ENCODE data around the gene ASCL5.

Gene ASCL5

DNA sequence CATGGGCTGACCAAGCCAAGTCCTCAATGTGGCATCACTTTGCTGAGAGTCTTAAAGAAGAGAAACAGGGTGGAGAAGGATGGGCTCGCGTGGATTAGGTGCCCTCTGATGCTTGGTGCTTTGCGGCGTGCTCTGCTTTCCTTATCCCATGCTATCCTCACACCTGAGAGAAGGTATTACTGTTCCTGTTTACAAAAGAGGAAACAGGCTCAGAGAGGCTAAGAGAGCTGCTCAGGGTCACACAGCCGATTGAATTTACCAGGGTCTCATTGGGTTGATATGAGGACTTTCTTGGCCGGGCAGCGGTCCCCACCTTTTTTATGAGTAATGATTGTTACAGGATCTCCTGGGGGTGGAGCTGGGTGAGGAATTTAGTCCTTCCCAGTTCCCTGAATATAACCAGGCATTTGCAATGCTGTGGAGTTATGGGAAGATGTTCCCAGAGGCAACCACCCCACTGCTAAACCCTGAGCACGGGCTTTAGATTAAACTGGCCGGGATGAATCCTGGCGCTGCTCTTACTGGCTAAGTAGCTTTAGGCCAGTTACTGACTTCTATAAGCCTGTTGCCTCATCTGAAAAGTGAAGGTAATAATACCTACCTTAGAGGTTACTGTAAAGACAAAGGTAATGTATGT, 4.5 kb downstream of the ASCL5 start:
- no peaks in the 10 kb centered on the region for H3K36me3 ChIP-seq
- no peaks in the 10 kb centered on the region for H3K9me3 ChIP-seq (replicated peaks in 1 of 11)
- no peaks in the 10 kb centered on the region for H3K27me3 ChIP-seq
- H3K27ac ChIP-seq: peak overlapping the region in 3 of 11 experiments; percentile 34 to 64 (median 57); a peak in 4 of 22 replicates
- H3K9ac ChIP-seq: peak overlapping the region in 2 of 11 experiments; percentile 34 to 45; a peak in 2 of 22 replicates
- H4K20me1 ChIP-seq: no peaks in the 10 kb centered on the region
- peaks cover 17 to 90% (median 76%) of the 10 kb centered on the region in 10 experiments for H3K4me1 ChIP-seq
- H3K4me2 ChIP-seq: peak overlapping the region in 8 of 11 experiments; percentile 18 to 84 (median 61); a peak in 14 of 22 replicates
- no peak overlapping the region for H3K4me3 ChIP-seq
- TF ChIP-seq Cebpa-rat (IDR thresholded peaks at IDR 0.05): no peak

DNA sequence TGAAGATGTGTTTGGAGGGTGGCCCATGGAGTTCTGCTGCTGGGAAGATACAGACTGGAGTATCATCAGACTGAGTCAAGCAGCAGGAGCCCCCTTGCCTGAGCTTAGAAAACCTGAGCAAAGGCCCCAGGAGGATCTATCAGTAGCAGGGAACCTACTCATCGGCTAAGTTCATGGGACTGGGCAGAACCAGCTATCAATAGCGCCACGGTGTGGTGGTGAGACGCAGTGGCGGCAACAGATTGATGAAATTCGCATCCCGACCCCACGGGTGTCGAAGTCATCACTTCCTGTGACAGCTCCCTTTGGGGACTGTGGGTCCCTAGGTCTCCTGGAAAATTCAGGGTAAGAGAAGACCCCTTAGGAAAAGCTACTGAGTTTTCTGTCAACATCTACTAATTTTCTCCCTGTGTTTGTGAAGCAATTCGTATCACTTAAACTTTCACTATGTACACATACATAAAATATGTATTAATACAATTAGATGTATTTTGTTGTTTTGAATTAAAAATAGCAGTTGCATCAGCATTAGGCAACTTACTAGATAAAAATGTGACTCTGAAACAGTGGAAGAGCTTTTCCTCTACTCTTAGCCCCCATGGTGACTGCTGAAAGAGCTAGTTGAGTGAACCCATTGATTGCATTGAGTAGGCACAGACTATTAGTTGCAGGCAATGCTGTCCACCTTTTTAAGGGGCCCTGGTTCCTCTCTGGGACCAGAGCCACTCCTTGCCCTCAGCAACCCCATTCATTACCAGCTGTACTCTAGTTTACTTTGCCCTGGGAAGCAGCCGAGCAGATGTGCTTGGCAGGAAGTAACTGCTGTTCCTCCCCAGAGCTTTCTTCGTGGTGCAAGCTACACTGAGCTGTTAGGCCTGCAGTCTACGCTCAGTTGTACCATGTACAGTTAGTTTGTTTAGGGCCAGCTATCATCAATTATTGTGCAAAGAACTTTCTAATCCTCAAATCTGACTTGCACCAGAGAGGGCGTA, 7.5 kb downstream of the ASCL5 start:
- Histone ChIP-seq H3K4me2 (peak overlapping the region; percentile 36 to 84 (median 70)), H4K20me1 (no peaks in the 10 kb centered on the region), H3K9ac (peak overlapping the region in 4 of 11 experiments; percentile 53 to 76 (median 70); a peak in 7 of 22 replicates), H3K4me3 (no peak overlapping the region), H3K4me1 (peaks cover 11 to 78% (median 55%) of the 10 kb centered on the region in 10 experiments), H3K9me3 (replicated peaks in 1 of 11) (no peaks in the 10 kb centered on the region), H3K27me3 (peaks cover 0 to 7% (median 0%) of the 10 kb centered on the region in 11 experiments; a peak in 3 of 22 replicates), H3K36me3 (no peaks in the 10 kb centered on the region), H3K27ac (peak overlapping the region in 8 of 11 experiments; percentile 15 to 85 (median 65); a peak in 15 of 22 replicates)
- TF ChIP-seq Cebpa-rat (IDR thresholded peaks at IDR 0.05): peak in 3 of 11 experiments; percentile 14 to 80 (median 33); a peak in 3 of 22 replicates

DNA sequence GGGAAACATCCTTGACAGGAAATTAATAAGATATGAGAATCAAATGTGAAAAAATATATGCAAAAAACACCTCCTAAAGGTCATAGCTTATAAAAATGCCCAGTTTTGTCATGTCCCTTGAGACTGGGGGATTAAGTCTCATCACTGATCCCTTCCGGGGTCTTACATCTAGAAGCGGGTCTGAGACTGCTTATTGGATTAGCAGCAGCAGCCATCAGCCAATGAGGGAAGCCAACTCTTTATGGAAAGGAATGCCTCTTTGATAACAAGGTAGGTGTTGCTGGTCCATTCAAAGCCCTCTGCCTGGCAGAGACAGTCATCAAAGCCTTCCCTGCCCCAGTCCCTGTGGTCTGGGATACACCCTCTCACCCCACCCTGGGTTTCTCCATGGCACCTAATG, 10.9 kb downstream of the ASCL5 start:
- TF ChIP-seq Cebpa-rat (IDR thresholded peaks at IDR 0.05): no peak

DNA sequence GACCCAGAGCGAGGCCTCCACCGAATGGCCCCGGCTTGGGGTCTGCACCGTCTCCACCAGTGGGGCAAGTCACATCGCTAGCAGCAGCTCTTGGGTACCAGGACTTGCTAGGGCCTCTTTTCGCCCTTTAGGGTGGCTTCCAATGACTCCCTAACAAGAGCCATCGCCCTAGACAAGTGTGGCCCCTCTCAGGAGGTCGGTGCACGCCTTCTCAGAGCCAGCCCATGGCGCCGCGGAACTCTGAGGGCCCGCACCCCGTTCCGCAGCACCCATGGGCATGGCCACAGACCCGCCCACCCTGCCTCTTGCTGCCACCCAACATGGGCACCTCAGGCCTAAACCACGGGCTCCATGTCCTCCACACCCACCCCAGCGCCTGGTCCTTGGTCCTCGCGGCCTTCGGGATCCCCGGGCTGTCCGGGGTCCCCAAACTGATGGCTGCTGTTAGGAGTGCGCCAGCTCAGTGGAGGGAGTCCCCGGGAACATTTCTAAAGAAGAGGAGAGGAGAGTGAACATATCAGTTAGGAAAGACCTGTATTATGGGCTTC, 11.5 kb downstream of the ASCL5 start:
- H3K36me3 ChIP-seq: no peaks in the 10 kb centered on the region
- no peaks in the 10 kb centered on the region for H3K9me3 ChIP-seq (replicated peaks in 1 of 11)
- H3K4me3 ChIP-seq: peak overlapping the region in 1 of 10 experiments; percentile 68; a peak in 3 of 20 replicates
- H3K4me1 ChIP-seq: peaks cover 11 to 73% (median 50%) of the 10 kb centered on the region in 10 experiments
- H3K9ac ChIP-seq: no peak overlapping the region; a peak in 1 of 22 replicates
- no peaks in the 10 kb centered on the region for H4K20me1 ChIP-seq
- peak overlapping the region in 10 of 11 experiments; percentile 68 to 92 (median 80); a peak in 17 of 22 replicates for H3K4me2 ChIP-seq
- no peak for TF ChIP-seq Cebpa-rat (IDR thresholded peaks at IDR 0.05)
- H3K27me3 ChIP-seq: peaks cover 0 to 7% (median 0%) of the 10 kb centered on the region in 11 experiments; a peak in 3 of 22 replicates
- no peak overlapping the region for H3K27ac ChIP-seq

More for the DNA sequence above, 10.9 kb downstream of the ASCL5 start:
- Histone ChIP-seq H3K4me1 (peaks cover 11 to 75% (median 52%) of the 10 kb centered on the region in 10 experiments), H3K27ac (no peak overlapping the region), H3K9me3 (replicated peaks in 1 of 11) (no peaks in the 10 kb centered on the region), H3K9ac (no peak overlapping the region), H3K36me3 (no peaks in the 10 kb centered on the region), H3K27me3 (peaks cover 0 to 7% (median 0%) of the 10 kb centered on the region in 11 experiments; a peak in 3 of 22 replicates), H3K4me3 (no peak overlapping the region), H3K4me2 (peak overlapping the region in 5 of 11 experiments; percentile 73 to 92 (median 87); a peak in 9 of 22 replicates), H4K20me1 (no peaks in the 10 kb centered on the region)

DNA sequence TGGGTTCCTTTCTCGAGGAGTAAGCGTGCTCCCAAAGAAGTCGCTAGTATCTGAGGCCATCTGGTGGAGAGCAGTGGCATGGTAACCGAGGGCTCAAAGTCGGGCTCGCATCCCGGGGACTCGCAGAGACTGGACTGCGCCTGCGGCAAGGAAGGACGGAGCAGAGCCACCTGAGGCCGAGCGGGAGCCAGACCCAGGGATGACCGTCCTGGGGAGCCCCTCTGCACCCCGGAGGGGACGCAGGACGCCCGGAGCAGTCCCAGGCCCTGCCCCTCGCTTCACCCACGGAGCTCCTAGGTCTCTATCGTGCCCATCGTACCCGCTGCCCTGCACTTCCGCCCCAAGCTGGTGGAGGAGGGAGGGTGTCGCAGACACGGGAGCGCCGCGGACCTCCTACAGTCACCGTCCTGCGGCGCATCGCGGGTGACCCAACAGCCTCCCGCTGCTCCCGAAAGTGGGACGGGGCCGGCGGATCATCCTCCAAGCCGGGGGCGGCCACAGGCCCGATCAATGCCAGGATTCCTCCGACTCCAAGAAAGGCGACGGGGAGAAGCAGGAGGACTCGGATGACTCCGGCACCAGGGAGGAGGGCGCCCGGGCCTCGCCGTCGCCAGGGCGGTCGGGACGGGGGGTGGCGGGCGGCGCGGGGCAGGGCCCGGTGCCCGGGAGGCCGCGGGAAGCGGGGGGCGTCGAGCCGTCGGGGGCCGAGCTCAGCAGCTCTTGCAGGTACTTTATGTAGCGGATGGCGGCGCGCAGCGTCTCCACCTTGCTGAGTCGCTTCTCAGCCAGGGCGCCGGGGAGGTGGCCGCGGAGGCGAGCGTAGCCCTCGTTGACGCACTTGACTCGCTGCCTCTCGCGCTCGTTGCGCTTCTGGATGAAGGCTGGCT, 12.5 kb downstream of the ASCL5 start:
- Histone ChIP-seq H3K9ac (peak overlapping the region; percentile 64 to 89 (median 79)), H3K4me3 (peak overlapping the region; percentile 57 to 72 (median 68))

DNA sequence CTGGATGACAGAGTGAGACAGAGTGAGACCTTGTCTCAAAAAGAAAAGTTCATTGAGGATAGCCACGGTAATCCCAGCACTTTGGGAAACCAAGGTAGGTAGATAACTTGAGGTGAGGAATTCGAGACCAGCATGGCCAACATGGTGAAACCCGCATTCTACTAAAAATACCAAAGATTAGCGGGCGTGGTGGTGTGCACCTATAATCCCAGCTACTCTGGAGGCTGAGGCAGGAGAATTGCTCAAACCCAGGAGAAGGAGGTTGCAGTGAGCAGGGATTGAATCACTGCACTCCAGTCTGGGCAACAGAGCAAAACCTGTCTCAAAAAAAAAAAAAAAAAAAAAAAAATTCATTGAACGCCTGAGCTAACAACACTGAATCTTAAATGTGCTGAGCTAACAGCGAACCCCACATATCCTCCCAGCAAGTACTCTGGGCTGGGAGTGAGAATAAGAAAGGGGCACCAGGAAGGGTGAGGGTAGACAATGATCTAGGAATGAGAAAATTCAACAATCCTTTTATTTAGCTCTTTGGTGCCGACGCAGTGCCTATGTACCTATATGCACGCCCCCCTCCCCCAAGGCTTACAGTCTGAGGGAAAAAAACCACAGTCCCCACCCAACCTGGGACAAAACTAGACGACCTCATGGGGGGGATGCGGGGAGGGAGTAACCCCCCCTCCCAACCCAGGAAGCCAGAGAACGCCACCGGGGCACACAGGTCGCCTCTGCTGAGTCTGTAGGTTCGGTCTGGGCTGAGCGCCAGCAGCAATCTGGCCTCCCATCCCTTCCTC, 13.3 kb downstream of the ASCL5 start:
- peaks cover 0 to 7% (median 0%) of the 10 kb centered on the region in 11 experiments; a peak in 3 of 22 replicates for H3K27me3 ChIP-seq
- H3K4me2 ChIP-seq: peak overlapping the region; percentile 68 to 92 (median 81)
- peak overlapping the region; percentile 57 to 72 (median 68) for H3K4me3 ChIP-seq
- H3K27ac ChIP-seq: peak overlapping the region in 8 of 11 experiments; percentile 69 to 83 (median 74); a peak in 10 of 22 replicates
- H3K4me1 ChIP-seq: peaks cover 0 to 58% (median 32%) of the 10 kb centered on the region in 10 experiments; a peak in 17 of 20 replicates
- no peaks in the 10 kb centered on the region for H3K9me3 ChIP-seq (replicated peaks in 1 of 11)
- no peaks in the 10 kb centered on the region for H4K20me1 ChIP-seq
- no peaks in the 10 kb centered on the region for H3K36me3 ChIP-seq
- TF ChIP-seq Cebpa-rat (IDR thresholded peaks at IDR 0.05): no peak
- H3K9ac ChIP-seq: peak overlapping the region in 10 of 11 experiments; percentile 72 to 89 (median 79); a peak in 20 of 22 replicates

More for the DNA sequence above, 12.5 kb downstream of the ASCL5 start:
- Histone ChIP-seq H3K4me1 (peaks cover 2 to 63% (median 40%) of the 10 kb centered on the region in 10 experiments), H3K9me3 (replicated peaks in 1 of 11) (no peaks in the 10 kb centered on the region), H4K20me1 (no peaks in the 10 kb centered on the region), H3K4me2 (peak overlapping the region; percentile 68 to 92 (median 81)), H3K27ac (peak overlapping the region; percentile 2 to 83 (median 73); a peak in 20 of 22 replicates), H3K27me3 (peaks cover 0 to 7% (median 0%) of the 10 kb centered on the region in 11 experiments; a peak in 3 of 22 replicates), H3K36me3 (no peaks in the 10 kb centered on the region)
- no peak for TF ChIP-seq Cebpa-rat (IDR thresholded peaks at IDR 0.05)

DNA sequence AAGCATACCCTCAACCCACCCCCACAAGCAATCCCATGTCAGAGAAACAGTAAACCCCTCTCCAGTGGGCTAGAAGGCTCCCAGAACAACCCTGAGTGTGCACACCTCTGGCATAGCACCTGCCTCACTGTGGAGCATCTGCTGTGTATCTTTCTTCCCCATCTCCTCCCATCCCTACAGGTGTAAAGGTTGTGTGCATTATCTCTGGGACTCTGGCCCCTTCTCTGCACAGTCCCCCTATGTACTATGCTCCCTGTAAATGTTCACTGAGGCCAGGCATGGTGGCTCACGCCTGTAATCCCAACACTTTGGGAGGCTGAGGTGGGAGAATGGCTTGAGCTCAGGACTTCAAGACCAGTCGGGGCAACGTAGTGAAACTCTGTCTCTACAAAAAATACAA, 14.1 kb downstream of the ASCL5 start:
- Histone ChIP-seq H4K20me1 (no peaks in the 10 kb centered on the region), H3K9me3 (replicated peaks in 1 of 11) (no peaks in the 10 kb centered on the region), H3K4me3 (no peak overlapping the region), H3K36me3 (no peaks in the 10 kb centered on the region), H3K4me1 (peaks cover 0 to 56% (median 32%) of the 10 kb centered on the region in 10 experiments; a peak in 17 of 20 replicates), H3K4me2 (peak overlapping the region in 2 of 11 experiments; percentile 73 to 87; a peak in 3 of 22 replicates), H3K9ac (no peak overlapping the region), H3K27me3 (peaks cover 0 to 7% (median 0%) of the 10 kb centered on the region in 11 experiments; a peak in 3 of 22 replicates), H3K27ac (no peak overlapping the region)
- no peak for TF ChIP-seq Cebpa-rat (IDR thresholded peaks at IDR 0.05)

Measured in BLaER1 treated with 17β-estradiol and CSF1 and Interleukin-3, amounts not matched to agents 10 nM and 100 nM (cell line).